GM12878 (cell line): ENCODE measurements around the gene CLEC20A. TPM values are rescaled to one million over a fixed set of nuclear protein-coding genes. Genes with fewer than 3 reads are reported as not detected.

ENCODE experiments used
- ATAC-seq: fragments of 200-7000 bp; cut with Tn5 transposase; 3 replicates; pipeline ENCODE4 v1.9.1; 2020; ENCODE audit warnings: mild to moderate bottlenecking, moderate library complexity
- BruUV-seq: library from RNA; stranded (reverse); fragments of 400-500 nt; replicated peaks from 2 replicates; lab custom pipeline; 2021; lab: Mats Ljungman, UMichigan
- CTCF ChIA-PET: fragments of 300-600 bp; sonication (Branson Sonifier 250); formaldehyde crosslinking; extraction: SDS; loops from one replicate; lab custom pipeline; 2021; ENCODE audit warnings: inconsistent platforms; lab: Yijun Ruan, JAX
- POLR2A ChIA-PET: fragments of 350-600 bp; formaldehyde crosslinking; extraction: SDS; loops from one replicate; lab custom pipeline; 2021; ENCODE audit warnings: inconsistent platforms; lab: Charles Lee
- RAD21 ChIA-PET: fragments of 300-600 bp; sonication (Branson Sonifier 250); formaldehyde crosslinking; loops from one replicate; lab custom pipeline; 2023; ENCODE audit warnings: antibody characterized with exemption; ENCODE audit not compliant: unreplicated experiment; lab: Charles Lee
- SMC1A ChIA-PET: fragments of 300-600 bp; sonication (Branson Sonifier 250); formaldehyde crosslinking; loops from one replicate; lab custom pipeline; 2023; ENCODE audit not compliant: unreplicated experiment, uncharacterized antibody; lab: Charles Lee
- DNase-seq: peaks from one replicate; pipeline ENCODE4 v3.0.0-alpha.2; 2011; ENCODE audit warnings: low read depth, low spot score
- FAIRE-seq: peaks from 3 replicates; lab custom pipeline; 2011; peaks lifted over from hg19 to GRCh38; lab: Jason Lieb, UNC
- H2AFZ ChIP-seq: 2 replicates; pipeline ENCODE4 v1.6.0; 2011; ENCODE audit warnings: low read depth, low read length, control low read depth; ENCODE audit not compliant: control insufficient read depth
- H3K27ac ChIP-seq: 2 replicates; pipeline ENCODE4 v1.5.1; 2011; ENCODE audit warnings: control low read depth; ENCODE audit not compliant: control insufficient read depth, insufficient read depth
- H3K27me3 ChIP-seq, 2 experiments: replicated peaks in 1 of 2; 2 replicates each; pipeline versions ENCODE4 v1.6.0 to v1.6.1; 2011; ENCODE audit warnings: low read length in 1 of 2; ENCODE audit not compliant: control insufficient read depth in 2 of 2, insufficient read depth in 2 of 2
- H3K36me3 ChIP-seq, 2 experiments: 2 replicates each; pipeline ENCODE4 v1.5.1; 2011; ENCODE audit warnings: low read length in 1 of 2; ENCODE audit not compliant: control insufficient read depth in 2 of 2, insufficient read depth in 2 of 2
- H3K4me1 ChIP-seq: 2 replicates; pipeline ENCODE4 v1.6.1; 2011; ENCODE audit warnings: mild to moderate bottlenecking, low read length, moderate library complexity, mixed read lengths; ENCODE audit not compliant: control insufficient read depth, insufficient read depth
- H3K4me2 ChIP-seq: 2 replicates; pipeline ENCODE4 v1.6.0; 2011; ENCODE audit warnings: control low read depth; ENCODE audit not compliant: control insufficient read depth, insufficient read depth
- H3K4me3 ChIP-seq: fragments of 200-600 bp; sonication (generic); 2 replicates; pipeline ENCODE4 v1.5.1; 2016
- H3K79me2 ChIP-seq: 2 replicates; pipeline ENCODE4 v1.6.0; 2011; ENCODE audit warnings: low read length; ENCODE audit not compliant: control insufficient read depth, insufficient read depth
- H3K9ac ChIP-seq: 2 replicates; pipeline ENCODE4 v1.8.0; 2011; ENCODE audit warnings: low read length, control low read depth, mixed read lengths; ENCODE audit not compliant: control insufficient read depth, insufficient read depth
- H3K9me3 ChIP-seq: replicated peaks from 3 replicates; pipeline ENCODE4 v1.5.1; 2011; ENCODE audit warnings: mild to moderate bottlenecking, low read length; ENCODE audit not compliant: control insufficient read depth, insufficient read depth
- H4K20me1 ChIP-seq: 2 replicates; pipeline ENCODE4 v1.6.0; 2011; ENCODE audit not compliant: control insufficient read depth, insufficient read depth
- BACH1 ChIP-seq: fragments of 450-650 bp; IDR thresholded peaks from 2 replicates; pipeline ENCODE4 v1.6.1; 2017; ENCODE audit warnings: mild to moderate bottlenecking, borderline replicate concordance
- FOXK2 ChIP-seq: fragments of 450-650 bp; IDR thresholded peaks from 2 replicates; pipeline ENCODE4 v1.6.1; 2017; ENCODE audit warnings: mild to moderate bottlenecking, moderate library complexity
- FOXM1 ChIP-seq: IDR thresholded peaks from 2 replicates; pipeline ENCODE4 v1.6.1; 2012; ENCODE audit warnings: low read depth, mild to moderate bottlenecking, inconsistent platforms, low read length, moderate library complexity
- NR2C1 ChIP-seq: fragments of 450-650 bp; IDR thresholded peaks from 2 replicates; pipeline ENCODE4 v1.6.1; 2017; ENCODE audit warnings: antibody characterized with exemption, mild to moderate bottlenecking, moderate library complexity
- PAX5 ChIP-seq: IDR thresholded peaks from 2 replicates; pipeline ENCODE4 v1.6.1; 2011; ENCODE audit warnings: low read depth, low read length, borderline replicate concordance
- RELA ChIP-seq: fragments of 450-650 bp; IDR thresholded peaks from 2 replicates; pipeline ENCODE4 v1.8.0; 2014; ENCODE audit warnings: borderline replicate concordance; ENCODE audit not compliant: partially characterized antibody
- TCF7 ChIP-seq: IDR thresholded peaks from 2 replicates; pipeline ENCODE4 v1.6.1; 2014; ENCODE audit warnings: antibody characterized with exemption, borderline replicate concordance
- ZBTB4 ChIP-seq: fragments of 450-650 bp; formaldehyde crosslinking; IDR thresholded peaks from 2 replicates; pipeline ENCODE4 v1.4.0; 2022; ENCODE audit warnings: mild to moderate bottlenecking, moderate library complexity
- WGBS: methylation state at CpG from one replicate; pipeline ENCODE4 v1.1.6; 2016; ENCODE audit warnings: low lambda C conversion rate; ENCODE audit not compliant: insufficient replicate concordance, insufficient coverage; ENCODE audit errors: missing lambda C conversion rate; 5-methylcytosine and 5-hydroxymethylcytosine counted together
- in situ Hi-C: fragments of 300-500 bp; cut with MboI; formaldehyde crosslinking; loops from 9 replicates; pipeline ENCODE4 v1.14.3; 2018; ENCODE audit warnings: mixed read lengths
- intact Hi-C: fragments of 100-400 bp; cut with micrococcal nuclease; formaldehyde crosslinking; loops from one replicate; pipeline ENCODE4 v1.14.2; 2022; ENCODE audit not compliant: unreplicated experiment
- polyA plus RNA-seq, 11 experiments: library from polyadenylated mRNA; depleted of rRNA in 4 of 11; unstranded in 6 of 11; stranded (reverse) in 5 of 11; fragments of >200 nt; fragmentation: Nextera tagmentation in 4 of 11; fragmentation: Illumina TruSeq in 1 of 11; extraction: Ambion mirVana in 4 of 11; extraction: Trizol in 1 of 11; gene quantifications; 1 replicate in 1 of 11; 2 replicates in 10 of 11; pipeline versions ENCODE4 v1.2.1 to v1.2.3, GENCODE V29; 2011 to 2016; ENCODE audit warnings: inconsistent platforms in 2 of 11, missing spikeins in 2 of 11, low read depth in 1 of 11
- total RNA-seq, 4 experiments: library from RNA; depleted of rRNA in 3 of 4; stranded (reverse); fragments of >200 nt in 3 of 4; fragmentation: Illumina TruSeq in 1 of 4; extraction: Trizol in 1 of 4; gene quantifications; 2 replicates each; pipeline versions ENCODE4 v1.2.1 to v1.2.3, GENCODE V29; 2013 to 2021

Gene CLEC20A
- total and polyA plus RNA-seq, 10 of the 15 experiments (the other 5 are each of a cell fraction or from before 2014, with no cell fraction given) = not detected

DNA sequence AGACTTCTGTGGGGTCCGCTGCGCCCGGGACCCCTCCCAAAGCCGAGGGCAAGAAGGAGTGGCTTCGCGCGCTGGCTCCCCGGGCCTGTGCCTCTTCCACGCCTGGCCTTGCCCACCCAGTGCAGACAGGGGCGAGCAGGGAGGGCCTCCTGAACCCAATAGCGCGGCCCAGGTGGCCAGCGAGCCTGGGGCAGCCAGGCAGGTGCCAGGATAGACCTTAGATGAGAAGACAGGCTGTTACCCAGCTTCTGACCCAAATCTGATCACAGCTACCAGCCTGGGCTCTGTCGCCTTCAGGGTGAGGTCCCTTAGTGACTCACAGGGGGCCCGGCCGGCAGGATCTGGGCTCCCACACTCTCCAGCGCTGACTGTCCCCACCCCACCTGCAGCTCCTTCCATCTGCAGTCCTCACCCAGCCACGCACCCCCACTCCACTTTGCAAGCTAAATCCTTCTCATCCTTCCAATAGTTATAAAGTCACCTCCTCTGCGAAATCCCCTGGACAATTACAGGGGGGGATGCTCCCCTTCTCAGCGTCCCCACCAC is 9.6 kb downstream of the CLEC20A start:
- no peak for FAIRE-seq
- H3K27ac ChIP-seq = no peak overlapping the region
- H4K20me1 ChIP-seq = no peaks in the 10 kb centered on the region
- H3K4me1 ChIP-seq = no peaks in the 10 kb centered on the region
- RAD21 ChIA-PET = no interaction called here
- no peaks in the 10 kb centered on the region for H3K79me2 ChIP-seq
- in situ Hi-C loops = no loop called here
- no TSS peak for BruUV-seq
- SMC1A ChIA-PET = no interaction called here
- intact Hi-C loops = no loop called here
- CTCF ChIA-PET = interaction anchor here (1.5 kb wide), 1 partner anchor 14 kb away, joined by 6 read pairs; no protein-coding TSS in a partner anchor
- no peak overlapping the region for H3K4me3 ChIP-seq
- TF ChIP-seq TCF7 (no peak), ZBTB4 (CRISPR knock-in tag) (no peak), BACH1 (no peak), FOXK2 (no peak), FOXM1 (no peak), NR2C1 (no peak), RELA (no peak), PAX5 (no peak)
- no peak overlapping the region for H3K4me2 ChIP-seq
- H3K9ac ChIP-seq = no peak overlapping the region
- H3K36me3 ChIP-seq = no peaks in the 10 kb centered on the region
- no peak; the same call in 1 of the 3 replicates for ATAC-seq
- POLR2A ChIA-PET = no interaction called here
- DNase-seq = no peak
- H3K9me3 ChIP-seq = no peaks in the 10 kb centered on the region
- WGBS = 33% methylated on average over 20 of the region's 20 CpGs
- no peak overlapping the region for H2AFZ ChIP-seq
- H3K27me3 ChIP-seq = peaks cover 2 to 5% of the 10 kb centered on the region in 2 experiments; a peak in 3 of 4 replicates
